H1 (cell line): Measurements from ENCODE around the gene FGF19.

Experiments used
- EGR1 ChIP-seq: IDR thresholded peaks from 2 replicates; pipeline ENCODE4 v1.6.1; 2011; ENCODE audit warnings: low read depth, low read length, borderline replicate concordance
- EZH2 ChIP-seq: fragments of 200-600 bp; sonication (generic); IDR thresholded peaks from 2 replicates; pipeline ENCODE4 v1.7.1; 2012; ENCODE audit warnings: low read depth, mild to moderate bottlenecking, moderate library complexity, low read length, inconsistent platforms; ENCODE audit not compliant: severe bottlenecking
- YY1 ChIP-seq: IDR thresholded peaks from 2 replicates; pipeline ENCODE4 v1.6.1; 2011; ENCODE audit warnings: low read depth, mild to moderate bottlenecking, low read length
- TF ChIP-seq, protein P1 (sequence below), 3 experiments: IDR thresholded peaks; 1 replicate in 2 of 3; 2 replicates in 1 of 3; pipeline versions ENCODE4 v1.5.1 to v1.6.1; 2011; ENCODE audit warnings: low read length in 3 of 3, mild to moderate bottlenecking in 3 of 3, inconsistent platforms in 2 of 3, low read depth in 1 of 3, moderate library complexity in 1 of 3; ENCODE audit not compliant: insufficient read depth in 1 of 3; ENCODE audit errors: control extremely low read depth in 1 of 3

DNA sequence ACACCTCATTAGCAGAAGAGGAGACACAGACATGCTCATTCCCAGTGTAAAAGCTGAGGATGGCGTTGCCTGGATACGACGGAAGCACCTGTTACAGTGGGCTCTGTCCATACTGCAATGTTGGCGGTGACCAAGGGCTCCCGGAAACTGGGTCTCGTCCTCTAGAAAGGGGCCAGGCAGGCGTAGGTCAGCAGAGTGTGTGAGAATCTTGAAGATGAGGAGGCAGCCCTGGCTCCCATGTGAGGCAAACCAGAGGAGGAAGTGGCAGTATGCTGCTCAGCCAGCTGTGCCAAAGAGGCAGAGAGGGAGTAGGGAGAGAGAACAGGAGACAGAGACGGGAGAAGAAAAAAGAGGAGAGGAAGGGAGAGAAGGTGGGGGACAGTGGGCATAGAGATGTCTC, 38.9 kb downstream of the FGF19 start:
- TF ChIP-seq, protein P1, sequence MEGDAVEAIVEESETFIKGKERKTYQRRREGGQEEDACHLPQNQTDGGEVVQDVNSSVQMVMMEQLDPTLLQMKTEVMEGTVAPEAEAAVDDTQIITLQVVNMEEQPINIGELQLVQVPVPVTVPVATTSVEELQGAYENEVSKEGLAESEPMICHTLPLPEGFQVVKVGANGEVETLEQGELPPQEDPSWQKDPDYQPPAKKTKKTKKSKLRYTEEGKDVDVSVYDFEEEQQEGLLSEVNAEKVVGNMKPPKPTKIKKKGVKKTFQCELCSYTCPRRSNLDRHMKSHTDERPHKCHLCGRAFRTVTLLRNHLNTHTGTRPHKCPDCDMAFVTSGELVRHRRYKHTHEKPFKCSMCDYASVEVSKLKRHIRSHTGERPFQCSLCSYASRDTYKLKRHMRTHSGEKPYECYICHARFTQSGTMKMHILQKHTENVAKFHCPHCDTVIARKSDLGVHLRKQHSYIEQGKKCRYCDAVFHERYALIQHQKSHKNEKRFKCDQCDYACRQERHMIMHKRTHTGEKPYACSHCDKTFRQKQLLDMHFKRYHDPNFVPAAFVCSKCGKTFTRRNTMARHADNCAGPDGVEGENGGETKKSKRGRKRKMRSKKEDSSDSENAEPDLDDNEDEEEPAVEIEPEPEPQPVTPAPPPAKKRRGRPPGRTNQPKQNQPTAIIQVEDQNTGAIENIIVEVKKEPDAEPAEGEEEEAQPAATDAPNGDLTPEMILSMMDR (IDR thresholded peaks at IDR 0.05; ENCODE audit: control extremely low read depth in 1 of 3, insufficient read depth in 1 of 3, low read depth in 1 of 3, low read length in 3 of 3): no peak
- TF ChIP-seq YY1 (no peak), EZH2 (no peak), EGR1 (no peak)
